ENCODE data around the gene FAM78B. TPM values are rescaled to one million over a fixed set of nuclear protein-coding genes. Genes with fewer than 3 reads are reported as not detected.

Gene FAM78B
- total and polyA plus RNA-seq, 11 donors: 1.2 to 9.4 (median 2.7) TPM

DNA sequence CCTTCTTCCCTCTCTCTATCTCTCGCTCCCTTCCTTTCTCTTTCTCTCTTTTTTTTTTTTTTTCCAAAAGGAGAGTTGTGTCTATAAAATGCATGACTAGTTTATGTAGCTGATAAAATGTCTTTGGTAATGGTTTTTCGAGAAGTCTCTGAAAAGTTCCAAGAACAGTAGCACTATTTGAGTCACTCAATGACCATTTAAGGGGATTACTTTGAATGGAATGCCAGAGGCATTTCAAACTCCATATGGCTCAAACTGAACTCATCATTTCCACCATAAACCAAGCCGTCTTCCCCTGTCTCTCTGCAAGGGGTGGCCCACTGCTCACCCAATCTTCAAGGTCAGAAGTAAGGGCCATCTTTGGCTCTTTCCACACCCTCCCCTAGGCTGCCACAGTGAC is 93.3 kb downstream of the FAM78B start:
- intact Hi-C loops (cut with DNase I): no loop called here
- H3K9me3 ChIP-seq: no peaks in the 10 kb centered on the region
- ATAC-seq (no peak), DNase-seq (no peak)
- no peaks in the 10 kb centered on the region for H3K36me3 ChIP-seq
- WGBS, 4 donors: 69 to 85% (median 72%) methylated on average over 3 of the region's 3 CpGs
- no peak overlapping the region for H3K4me3 ChIP-seq
- no peaks in the 10 kb centered on the region for H3K4me1 ChIP-seq
- no peaks in the 10 kb centered on the region for H3K27me3 ChIP-seq
- no peak overlapping the region for H3K27ac ChIP-seq
- no peak for TF ChIP-seq POLR2A (IDR thresholded peaks at IDR 0.05)
- TF ChIP-seq, protein P1, sequence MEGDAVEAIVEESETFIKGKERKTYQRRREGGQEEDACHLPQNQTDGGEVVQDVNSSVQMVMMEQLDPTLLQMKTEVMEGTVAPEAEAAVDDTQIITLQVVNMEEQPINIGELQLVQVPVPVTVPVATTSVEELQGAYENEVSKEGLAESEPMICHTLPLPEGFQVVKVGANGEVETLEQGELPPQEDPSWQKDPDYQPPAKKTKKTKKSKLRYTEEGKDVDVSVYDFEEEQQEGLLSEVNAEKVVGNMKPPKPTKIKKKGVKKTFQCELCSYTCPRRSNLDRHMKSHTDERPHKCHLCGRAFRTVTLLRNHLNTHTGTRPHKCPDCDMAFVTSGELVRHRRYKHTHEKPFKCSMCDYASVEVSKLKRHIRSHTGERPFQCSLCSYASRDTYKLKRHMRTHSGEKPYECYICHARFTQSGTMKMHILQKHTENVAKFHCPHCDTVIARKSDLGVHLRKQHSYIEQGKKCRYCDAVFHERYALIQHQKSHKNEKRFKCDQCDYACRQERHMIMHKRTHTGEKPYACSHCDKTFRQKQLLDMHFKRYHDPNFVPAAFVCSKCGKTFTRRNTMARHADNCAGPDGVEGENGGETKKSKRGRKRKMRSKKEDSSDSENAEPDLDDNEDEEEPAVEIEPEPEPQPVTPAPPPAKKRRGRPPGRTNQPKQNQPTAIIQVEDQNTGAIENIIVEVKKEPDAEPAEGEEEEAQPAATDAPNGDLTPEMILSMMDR (IDR thresholded peaks at IDR 0.05): no peak

DNA sequence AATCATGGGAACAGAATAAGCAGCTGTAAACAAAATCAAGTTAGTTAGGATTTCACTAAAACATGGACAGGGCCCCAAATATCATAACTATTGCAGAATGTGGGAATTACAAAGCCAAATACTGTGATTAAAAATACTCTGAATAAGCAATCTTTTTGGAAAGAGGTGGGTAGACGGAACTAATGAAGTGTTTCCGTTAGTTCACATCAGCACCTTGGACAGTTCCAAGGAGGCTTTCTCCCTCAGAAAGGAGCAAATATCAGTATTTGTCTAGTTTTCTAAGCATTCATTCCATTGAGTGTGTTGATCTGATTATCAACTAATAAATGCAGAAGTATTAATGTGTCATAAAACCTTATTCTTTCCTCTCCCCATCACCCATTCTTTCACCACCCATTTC is 97.4 kb downstream of the FAM78B start:
- ATAC-seq: no peak
- no peak for DNase-seq
- Histone ChIP-seq H3K36me3 (no peaks in the 10 kb centered on the region), H3K27me3 (no peaks in the 10 kb centered on the region), H3K27ac (no peak overlapping the region), H3K4me3 (no peak overlapping the region), H3K9me3 (no peaks in the 10 kb centered on the region), H3K4me1 (peaks cover 0 to 13% (median 0%) of the 10 kb centered on the region in 12 donors)
- 39 to 60% (median 43%) methylated on average over 2 of the region's 2 CpGs for WGBS, 4 donors
- intact Hi-C loops (cut with DNase I): no loop called here
- TF ChIP-seq, protein P1 (IDR thresholded peaks at IDR 0.05): no peak
- TF ChIP-seq POLR2A (IDR thresholded peaks at IDR 0.05): no peak

DNA sequence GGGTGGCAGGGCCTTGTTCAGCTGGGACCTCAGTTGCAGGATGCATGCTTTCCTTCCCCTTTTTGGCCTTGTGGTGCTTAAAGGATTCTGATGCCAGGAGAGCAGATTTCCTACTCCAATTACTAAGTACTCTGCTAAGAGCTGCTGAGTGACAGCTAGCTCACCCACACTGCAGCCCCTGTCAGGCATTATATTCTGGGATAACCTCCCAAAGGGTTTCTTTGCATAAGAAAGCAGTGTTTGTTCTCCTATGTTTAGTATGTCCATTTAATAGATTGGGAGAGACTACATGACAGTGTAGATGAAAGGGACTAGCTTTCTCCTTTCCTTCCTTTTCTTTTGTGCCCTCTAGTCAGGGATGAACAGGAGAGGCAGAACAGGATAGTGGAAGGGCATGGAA is 100.7 kb downstream of the FAM78B start:
- no peak for TF ChIP-seq POLR2A (IDR thresholded peaks at IDR 0.05)
- TF ChIP-seq, protein P1 (IDR thresholded peaks at IDR 0.05): no peak
- Histone ChIP-seq H3K36me3 (no peaks in the 10 kb centered on the region), H3K9me3 (no peaks in the 10 kb centered on the region), H3K27me3 (no peaks in the 10 kb centered on the region), H3K4me1 (peaks cover 0 to 23% (median 0%) of the 10 kb centered on the region in 12 donors), H3K27ac (no peak overlapping the region), H3K4me3 (no peak overlapping the region)
- ATAC-seq: no peak
- intact Hi-C loops (cut with DNase I): no loop called here
- DNase-seq: no peak

DNA sequence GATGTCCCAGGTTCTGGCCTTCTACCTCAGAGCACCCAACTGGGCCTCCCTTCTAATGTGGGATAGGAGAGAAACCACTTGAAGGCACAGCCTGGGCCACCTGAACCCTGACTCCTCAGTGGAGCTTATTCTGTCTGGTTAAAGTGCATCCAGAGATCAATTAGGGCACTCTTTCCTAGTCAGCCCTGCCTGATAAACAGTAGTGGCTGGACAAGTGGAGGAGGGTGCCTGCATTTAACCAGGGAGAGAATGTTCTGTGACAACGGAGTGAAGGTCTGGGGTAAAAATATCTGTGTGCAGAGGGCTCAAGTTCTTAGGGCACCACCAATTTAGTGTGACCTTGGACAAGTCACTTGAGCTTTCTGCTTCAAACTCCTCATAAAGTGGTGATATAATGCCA is 101.8 kb downstream of the FAM78B start:
- ATAC-seq: peak in 2 of 4 donors; percentile 69 to 80
- 41 to 57% (median 49%) methylated on average over 1 of the region's 1 CpG for WGBS, 4 donors
- H3K4me3 ChIP-seq: no peak overlapping the region
- peak overlapping the region in 1 of 12 donors; percentile 17 for H3K27ac ChIP-seq
- TF ChIP-seq, protein P1 (IDR thresholded peaks at IDR 0.05): no peak
- intact Hi-C loops (cut with DNase I): no loop called here
- no peaks in the 10 kb centered on the region for H3K36me3 ChIP-seq
- no peaks in the 10 kb centered on the region for H3K9me3 ChIP-seq
- H3K4me1 ChIP-seq: peaks cover 0 to 23% (median 0%) of the 10 kb centered on the region in 12 donors
- no peaks in the 10 kb centered on the region for H3K27me3 ChIP-seq
- no peak for DNase-seq

All from heart left ventricle (tissue), 16 donors.